Panc1 (cell line): ENCODE results near the gene SIGLEC15. TPM values are rescaled to one million over a fixed set of nuclear protein-coding genes. Genes with fewer than 3 reads are reported as not detected.

Experiments used
- ATAC-seq: fragments of 200-7000 bp; cut with Tn5 transposase; 2 replicates; pipeline ENCODE4 v1.9.1; 2020; ENCODE audit warnings: mild to moderate bottlenecking, moderate library complexity
- BruUV-seq: library from RNA; stranded (reverse); fragments of 400-500 nt; replicated peaks from 2 replicates; lab custom pipeline; 2021; lab: Mats Ljungman, UMichigan
- CTCF ChIA-PET: fragments of 300-600 bp; sonication (Branson Sonifier 250); formaldehyde crosslinking; loops from one replicate; lab custom pipeline; 2022; ENCODE audit warnings: antibody characterized with exemption; lab: Charles Lee
- POLR2A ChIA-PET: fragments of 300-600 bp; sonication (Branson Sonifier 250); formaldehyde crosslinking; loops from one replicate; lab custom pipeline; 2022; ENCODE audit warnings: antibody characterized with exemption; lab: Charles Lee
- DNase-seq: peaks from one replicate; pipeline ENCODE4 v3.0.0-alpha.2; 2010; ENCODE audit warnings: low read depth, low spot score
- H3K27ac ChIP-seq: 2 replicates; pipeline ENCODE4 v1.5.1; 2011; ENCODE audit warnings: mild to moderate bottlenecking, low read length, inconsistent platforms
- H3K27me3 ChIP-seq: fragments of 200-500 bp; sonication (Bioruptor generic); 2 replicates; pipeline ENCODE4 v1.6.0; 2014; ENCODE audit warnings: low read length, inconsistent platforms; ENCODE audit not compliant: control insufficient read depth, insufficient read depth
- H3K36me3 ChIP-seq: fragments of 200-500 bp; sonication (Bioruptor generic); 2 replicates; pipeline ENCODE4 v1.5.1; 2014; ENCODE audit warnings: inconsistent platforms, mild to moderate bottlenecking, low read length, moderate library complexity; ENCODE audit not compliant: control insufficient read depth, insufficient read depth
- H3K4me1 ChIP-seq: 2 replicates; pipeline ENCODE4 v1.5.1; 2011; ENCODE audit warnings: inconsistent platforms, mild to moderate bottlenecking, low read length, moderate library complexity; ENCODE audit not compliant: control insufficient read depth, insufficient read depth
- H3K4me3 ChIP-seq, 2 experiments: 2 replicates each; pipeline ENCODE4 v1.5.1; 2011 to 2012; ENCODE audit warnings: low read depth in 2 of 2, low read length in 2 of 2, mild to moderate bottlenecking in 2 of 2, inconsistent platforms in 1 of 2, moderate library complexity in 1 of 2
- H3K9me3 ChIP-seq: fragments of 200-500 bp; sonication (Bioruptor generic); 2 replicates; pipeline ENCODE4 v1.5.1; 2014; ENCODE audit warnings: low read depth, mild to moderate bottlenecking, inconsistent platforms, low read length, moderate library complexity; ENCODE audit not compliant: control insufficient read depth, insufficient read depth
- POLR2AphosphoS5 ChIP-seq: IDR thresholded peaks from 2 replicates; pipeline ENCODE4 v1.6.1; 2012; ENCODE audit warnings: mild to moderate bottlenecking, low read depth, low read length, moderate library complexity
- REST ChIP-seq, 2 experiments: IDR thresholded peaks; 2 replicates each; pipeline ENCODE4 v1.6.1; 2011 to 2012; ENCODE audit warnings: low read depth in 2 of 2, control low read depth in 1 of 2, low read length in 1 of 2, mild to moderate bottlenecking in 1 of 2, moderate library complexity in 1 of 2; ENCODE audit not compliant: insufficient read depth in 1 of 2
- SIN3A ChIP-seq: IDR thresholded peaks from 2 replicates; pipeline ENCODE4 v1.6.1; 2012; ENCODE audit warnings: low read depth, mild to moderate bottlenecking, low read length, moderate library complexity, borderline replicate concordance; ENCODE audit not compliant: insufficient read depth
- TCF7L2 ChIP-seq: IDR thresholded peaks from 2 replicates; pipeline ENCODE4 v1.6.1; 2011; ENCODE audit warnings: mild to moderate bottlenecking, low read depth, low read length, inconsistent platforms
- in situ Hi-C: cut with HindIII; loops from 2 replicates; pipeline ENCODE4 v1.10.0; 2016; ENCODE audit warnings: low sequenced_read_pairs, low pct_unique_long_range_greater_than_20kb
- intact Hi-C: fragments of 100-400 bp; cut with micrococcal nuclease; formaldehyde crosslinking; loops from one replicate; pipeline ENCODE4 v1.10.0; 2022; ENCODE audit not compliant: unreplicated experiment
- total RNA-seq: library from RNA; stranded (reverse); gene quantifications from one replicate; pipeline ENCODE4 v1.2.1, GENCODE V29; 2021; ENCODE audit not compliant: unreplicated experiment
- TF ChIP-seq, protein P1 (sequence below): fragments of 450-650 bp; IDR thresholded peaks from 2 replicates; pipeline ENCODE4 v1.5.1; 2017; ENCODE audit warnings: mild to moderate bottlenecking

SIGLEC15 gene
- total RNA-seq, 1 experiment from 2014 or later: 0.23 TPM

GRCh38 chr18:45793264-45793965, 32.1 kb upstream of the SIGLEC15 start:
- TF ChIP-seq REST (IDR thresholded peaks at IDR 0.05; ENCODE audit: insufficient read depth in 1 of 2, low read depth in 2 of 2, low read length in 1 of 2) (no peak), POLR2AphosphoS5 (no peak), SIN3A (no peak), TCF7L2 (no peak)
- TF ChIP-seq, protein P1, sequence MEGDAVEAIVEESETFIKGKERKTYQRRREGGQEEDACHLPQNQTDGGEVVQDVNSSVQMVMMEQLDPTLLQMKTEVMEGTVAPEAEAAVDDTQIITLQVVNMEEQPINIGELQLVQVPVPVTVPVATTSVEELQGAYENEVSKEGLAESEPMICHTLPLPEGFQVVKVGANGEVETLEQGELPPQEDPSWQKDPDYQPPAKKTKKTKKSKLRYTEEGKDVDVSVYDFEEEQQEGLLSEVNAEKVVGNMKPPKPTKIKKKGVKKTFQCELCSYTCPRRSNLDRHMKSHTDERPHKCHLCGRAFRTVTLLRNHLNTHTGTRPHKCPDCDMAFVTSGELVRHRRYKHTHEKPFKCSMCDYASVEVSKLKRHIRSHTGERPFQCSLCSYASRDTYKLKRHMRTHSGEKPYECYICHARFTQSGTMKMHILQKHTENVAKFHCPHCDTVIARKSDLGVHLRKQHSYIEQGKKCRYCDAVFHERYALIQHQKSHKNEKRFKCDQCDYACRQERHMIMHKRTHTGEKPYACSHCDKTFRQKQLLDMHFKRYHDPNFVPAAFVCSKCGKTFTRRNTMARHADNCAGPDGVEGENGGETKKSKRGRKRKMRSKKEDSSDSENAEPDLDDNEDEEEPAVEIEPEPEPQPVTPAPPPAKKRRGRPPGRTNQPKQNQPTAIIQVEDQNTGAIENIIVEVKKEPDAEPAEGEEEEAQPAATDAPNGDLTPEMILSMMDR: no peak
- Histone ChIP-seq H3K27ac (peak overlapping the region; percentile 66; the same call in 1 of the 2 replicates), H3K27me3 (no peaks in the 10 kb centered on the region), H3K9me3 (no peaks in the 10 kb centered on the region), H3K4me1 (no peaks in the 10 kb centered on the region), H3K36me3 (no peaks in the 10 kb centered on the region), H3K4me3 (no peak overlapping the region)
- in situ Hi-C loops: no loop called here
- intact Hi-C loops: no loop called here
- no TSS peak for BruUV-seq
- ChIA-PET POLR2A (interaction anchor here (0.5 kb wide), 1 partner anchor 388 kb away, joined by 3 read pairs; no protein-coding TSS in a partner anchor), CTCF (no interaction called here)
- DNase-seq (peak; percentile 71), ATAC-seq (peak; percentile 94)

DNA sequence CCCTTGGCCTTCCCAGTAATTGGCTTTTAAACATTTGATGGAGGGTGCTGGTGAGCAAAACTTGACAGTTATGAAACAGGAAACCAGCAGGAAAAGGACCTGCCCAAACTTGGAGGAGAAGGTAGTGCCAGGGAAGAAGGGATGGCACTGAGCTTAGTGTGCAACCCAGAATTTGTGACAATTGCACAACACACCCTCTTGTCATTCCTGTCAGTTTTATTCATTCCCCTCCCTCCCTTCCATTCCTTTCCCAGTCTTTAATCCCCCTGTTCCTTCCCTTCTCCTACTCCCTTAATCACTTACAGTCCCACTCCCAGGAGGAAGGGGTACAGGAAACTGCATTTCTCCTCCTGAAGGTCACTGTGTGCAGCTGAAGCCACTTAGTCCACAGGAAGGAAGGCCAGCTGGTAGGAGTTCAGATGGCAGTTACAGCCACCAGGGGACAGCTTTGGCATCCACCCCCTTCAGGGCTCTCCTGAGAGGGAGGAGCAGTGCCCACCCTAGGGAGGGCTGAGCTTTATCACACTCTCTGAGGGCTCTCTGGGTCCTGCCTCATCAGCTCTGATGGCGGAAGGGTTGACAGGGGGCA, 24.0 kb upstream of the SIGLEC15 start:
- Histone ChIP-seq H3K9me3 (peaks cover 4% of the 10 kb centered on the region; the same call in 1 of the 2 replicates), H3K4me3 (no peak overlapping the region), H3K36me3 (no peaks in the 10 kb centered on the region), H3K27ac (peak overlapping the region; percentile 57), H3K27me3 (no peaks in the 10 kb centered on the region), H3K4me1 (0 out of 2 replicates have a peak, but pooled peaks cover 3% of the 10 kb centered on the region)
- TF ChIP-seq, protein P1: no peak
- TF ChIP-seq TCF7L2: no peak
- no peak for TF ChIP-seq SIN3A
- TF ChIP-seq POLR2AphosphoS5: no peak
- no peak for TF ChIP-seq REST (IDR thresholded peaks at IDR 0.05; ENCODE audit: insufficient read depth in 1 of 2, low read depth in 2 of 2, low read length in 1 of 2)
- in situ Hi-C loops (no loop called here), intact Hi-C loops (no loop called here)
- ATAC-seq: no peak
- no TSS peak for BruUV-seq
- POLR2A ChIA-PET: no interaction called here
- CTCF ChIA-PET: no interaction called here
- DNase-seq: no peak
